GM10847 (cell line): ENCODE measurements around the gene SLC24A4.

ENCODE experiments used
- POLR2A ChIP-seq: IDR thresholded peaks from 2 replicates; pipeline ENCODE4 v1.6.1; 2011; ENCODE audit not compliant: insufficient read length; ENCODE audit errors: extremely low read depth

SLC24A4 gene

GRCh38 chr14:92494512-92494911 lies 171.5 kb downstream of the SLC24A4 start:
- no peak for TF ChIP-seq POLR2A

- no peak for TF ChIP-seq POLR2A
Observed at GRCh38 chr14:92495027-92495426, 172.1 kb downstream of the SLC24A4 start.

DNA sequence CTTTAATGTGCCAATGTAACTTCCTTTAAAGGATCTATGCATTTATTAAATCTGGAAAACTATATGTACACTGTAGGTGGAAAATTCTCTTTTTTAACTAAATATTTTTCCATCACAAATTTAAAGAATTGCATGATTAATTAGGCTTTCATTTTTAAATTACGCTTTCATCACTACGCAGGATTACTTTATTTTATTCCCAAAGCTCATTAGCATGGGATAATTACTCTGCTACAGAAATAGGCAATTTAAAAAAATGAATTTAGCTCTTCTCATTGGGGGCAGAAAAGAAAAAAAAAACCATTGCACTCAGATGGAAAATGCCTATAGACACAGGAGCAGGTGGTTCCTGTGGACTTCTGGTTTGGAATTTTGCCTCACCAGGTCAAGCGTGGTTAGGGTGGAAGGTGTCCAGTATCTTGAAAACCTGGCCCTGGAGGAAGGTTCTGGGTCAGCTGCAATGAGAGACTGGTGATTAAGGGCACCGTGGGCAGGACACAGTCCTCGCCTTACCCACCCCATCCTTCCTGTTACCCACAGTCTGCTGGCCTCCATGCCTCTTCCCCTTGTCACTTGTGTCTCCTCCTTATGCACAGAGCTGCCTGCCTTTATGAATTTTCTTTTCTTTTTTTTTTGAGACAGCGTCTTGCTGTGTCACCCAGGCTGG lies 173.4 kb downstream of the SLC24A4 start:
- TF ChIP-seq POLR2A = no peak

DNA sequence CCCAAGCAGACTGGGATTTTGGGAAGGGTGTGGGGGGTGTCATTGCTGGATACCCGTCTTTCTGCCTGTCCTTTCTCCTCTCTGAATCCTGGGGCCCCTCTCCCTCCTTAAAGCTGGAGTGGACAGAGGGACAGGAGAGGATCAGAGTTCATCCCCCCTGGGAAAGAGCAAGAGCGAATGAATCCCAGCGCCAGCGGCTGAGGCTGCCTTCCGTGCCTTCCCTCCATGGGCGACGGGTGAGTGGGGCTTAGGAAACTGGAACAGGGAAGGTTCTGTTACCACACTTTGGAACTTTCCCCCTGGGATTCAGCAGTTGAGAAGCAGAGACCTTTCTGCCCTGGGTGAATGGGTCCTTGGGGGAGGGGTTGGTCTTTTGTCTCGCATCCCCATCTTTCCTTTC lies 174.4 kb downstream of the SLC24A4 start:
- TF ChIP-seq POLR2A = no peak

DNA sequence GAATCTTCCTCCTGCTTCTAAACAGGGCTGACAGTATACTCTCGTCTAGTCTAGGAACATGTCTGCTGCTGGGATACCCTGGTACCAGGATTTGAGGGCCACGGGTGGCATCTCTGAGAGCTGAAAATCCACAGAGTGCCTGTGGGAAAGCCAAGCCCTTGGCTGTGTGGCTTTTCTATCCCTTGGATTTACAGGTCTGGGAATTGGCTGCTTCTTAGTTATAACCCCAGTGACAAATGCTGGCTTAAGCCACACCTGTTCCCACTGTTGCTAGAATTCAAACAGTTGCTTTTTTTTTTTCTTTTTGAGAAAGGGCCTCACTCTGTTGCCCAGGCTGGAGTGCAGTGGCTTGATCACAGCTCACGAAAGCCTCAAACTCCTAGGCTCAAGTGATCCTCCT lies 176.3 kb downstream of the SLC24A4 start:
- no peak for TF ChIP-seq POLR2A

DNA sequence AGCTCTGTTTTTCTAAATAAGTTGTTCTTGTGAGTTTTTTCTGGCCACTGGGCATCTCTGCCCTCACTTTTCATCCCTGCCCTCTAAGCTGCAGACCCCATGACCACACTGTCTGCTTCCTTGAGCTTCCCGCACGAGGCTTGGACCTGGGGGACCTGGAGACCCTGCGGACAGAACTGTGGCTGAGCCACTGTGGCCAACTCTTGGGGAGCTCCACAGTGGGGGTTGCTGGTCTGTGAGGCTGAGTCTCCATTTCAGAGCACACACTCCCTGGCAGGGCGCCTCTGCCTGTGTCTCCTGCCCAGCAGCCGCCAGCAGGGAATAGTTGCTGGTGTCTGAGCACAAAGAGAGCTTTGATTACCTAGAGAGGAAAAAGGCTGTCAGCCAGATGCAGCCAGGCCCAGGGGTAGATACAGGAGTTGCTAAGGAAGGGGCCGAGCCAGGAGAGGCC lies 177.6 kb downstream of the SLC24A4 start:
- TF ChIP-seq POLR2A = no peak

GRCh38 chr14:92501891-92502351 lies 179.0 kb downstream of the SLC24A4 start:
- TF ChIP-seq POLR2A = no peak

- no peak for TF ChIP-seq POLR2A
Observed at GRCh38 chr14:92502541-92503286, 179.7 kb downstream of the SLC24A4 start.

DNA sequence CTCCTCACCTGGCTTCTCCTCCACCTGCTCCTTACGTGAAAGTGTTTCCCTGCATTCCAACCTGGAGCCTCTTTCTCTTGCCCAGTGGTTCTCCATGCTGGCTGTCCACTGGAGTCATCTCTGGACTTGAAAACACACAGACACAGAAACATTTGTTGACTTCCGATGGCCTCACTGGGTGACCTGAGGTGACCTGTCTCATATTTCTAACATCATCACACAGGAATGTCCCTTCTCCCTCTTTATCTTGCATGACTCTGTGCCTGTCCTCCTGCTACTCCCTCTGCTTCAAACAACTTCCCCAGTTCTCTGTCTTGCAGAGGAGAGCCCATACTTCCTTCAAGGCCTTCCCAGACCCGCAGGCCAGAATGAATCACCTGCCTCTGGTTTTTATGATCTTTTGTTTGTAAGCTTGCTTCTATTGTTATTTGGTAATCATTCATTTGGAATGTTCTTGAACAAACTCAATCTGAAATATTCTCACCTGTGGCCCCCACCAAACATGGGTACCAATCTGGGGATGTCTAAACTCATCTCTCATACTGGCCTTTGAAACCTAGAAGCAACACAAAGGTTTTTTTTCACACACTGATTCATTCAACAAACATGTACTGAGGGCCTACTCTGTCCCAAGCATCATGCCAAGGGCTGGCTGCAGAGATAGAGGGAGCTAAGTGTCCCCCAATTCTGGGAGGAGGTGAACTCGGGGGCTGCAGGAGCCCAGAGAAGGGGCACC lies 181.0 kb downstream of the SLC24A4 start:
- TF ChIP-seq POLR2A = no peak

DNA sequence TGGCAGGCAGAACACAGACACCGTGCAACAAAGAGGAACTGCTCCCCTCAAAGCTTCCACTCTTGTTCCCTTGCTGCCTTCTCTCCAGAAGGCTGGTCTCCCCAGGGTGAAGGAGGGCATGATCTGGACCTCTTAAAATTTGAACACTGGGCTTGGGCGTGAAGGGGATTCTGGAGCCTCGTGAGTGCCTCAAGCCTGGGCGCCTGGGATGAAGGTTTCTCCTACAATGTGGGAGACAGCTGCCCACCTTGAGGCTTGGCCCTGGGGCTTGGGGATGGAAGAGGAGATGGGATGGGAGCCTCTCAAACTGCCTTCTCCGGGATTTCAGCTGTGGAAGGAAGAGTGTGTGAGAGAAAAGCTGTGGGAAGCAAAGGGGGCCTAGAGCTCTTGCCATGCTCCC lies 182.9 kb downstream of the SLC24A4 start:
- no peak for TF ChIP-seq POLR2A

GRCh38 chr14:92506231-92506630 lies 183.3 kb downstream of the SLC24A4 start:
- TF ChIP-seq POLR2A = no peak

- TF ChIP-seq POLR2A = no peak
Observed at GRCh38 chr14:92507174-92507768, 184.3 kb downstream of the SLC24A4 start.

GRCh38 chr14:92510972-92511371 lies 188.0 kb downstream of the SLC24A4 start:
- no peak for TF ChIP-seq POLR2A

DNA sequence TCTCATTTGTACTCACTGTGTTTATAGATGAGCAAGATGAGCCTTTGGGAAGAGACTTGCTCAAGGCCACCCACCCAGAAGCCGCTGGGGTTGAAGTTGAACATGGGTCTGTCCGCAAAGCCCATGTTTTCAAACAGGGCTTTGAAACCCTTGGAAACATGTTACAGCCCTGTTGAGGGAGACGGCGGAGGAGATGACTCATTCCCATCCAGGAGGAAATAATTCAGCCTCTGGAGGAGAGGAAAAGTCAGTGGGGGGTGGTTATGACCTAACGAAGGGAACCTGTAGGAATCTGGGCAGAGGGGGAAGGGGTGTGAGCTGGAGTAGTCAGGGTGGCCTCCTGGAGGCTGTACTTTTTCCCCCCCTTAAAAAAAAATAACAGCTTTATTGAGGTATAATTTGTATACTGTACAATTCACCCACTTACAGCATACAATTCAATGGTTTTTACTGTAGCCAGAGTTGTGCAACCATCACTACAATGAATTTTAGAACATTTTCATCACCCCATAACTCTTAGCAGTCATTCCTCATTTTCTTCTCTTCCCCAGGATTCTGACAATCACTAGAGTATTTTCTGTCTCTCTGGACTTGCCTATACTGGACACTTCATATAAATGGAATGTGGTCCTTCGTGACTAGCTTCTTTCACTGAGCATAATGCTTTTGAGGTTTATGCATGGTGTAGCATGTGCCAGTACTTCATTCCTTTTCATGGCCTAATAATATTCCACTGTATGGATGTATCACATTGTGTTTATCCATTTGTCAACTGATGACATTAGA lies 188.7 kb downstream of the SLC24A4 start:
- TF ChIP-seq POLR2A = no peak

DNA sequence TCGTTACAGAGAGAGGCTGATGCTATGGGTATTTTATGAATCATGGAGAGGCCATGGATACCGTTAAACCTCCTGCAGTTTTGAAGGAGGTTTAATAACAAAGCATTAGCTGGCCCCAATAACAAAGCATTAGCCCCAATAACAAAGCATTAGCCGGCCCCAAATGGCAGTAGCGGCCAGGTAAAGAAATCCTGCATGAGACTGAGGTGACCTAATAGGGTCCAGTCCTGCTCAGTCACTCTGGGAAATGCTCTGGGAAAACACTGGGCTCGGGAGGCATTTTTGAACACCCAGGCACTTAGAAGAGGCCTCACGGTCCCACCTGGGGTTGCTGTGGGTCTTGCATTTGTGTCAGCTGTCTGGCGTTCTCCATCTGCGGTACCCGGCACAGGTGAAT lies 189.8 kb downstream of the SLC24A4 start:
- no peak for TF ChIP-seq POLR2A
